ENCODE measurements around the gene C19orf12. TPM values are rescaled to one million over a fixed set of nuclear protein-coding genes. Genes with fewer than 3 reads are reported as not detected.

The C19orf12 gene
- polyA plus RNA-seq, 1 donor = 26.5 TPM

Other genes starting within 250 kb of the C19orf12 start
- 8.3 TPM for gene VSTM2B, start 189.3 kb downstream of the C19orf12 start, polyA plus RNA-seq
- 60.7 TPM for gene POP4, start 109.0 kb downstream of the C19orf12 start, polyA plus RNA-seq
- 2.5 TPM for gene PLEKHF1, start 49.8 kb downstream of the C19orf12 start, polyA plus RNA-seq
- gene CCNE1, start 96.7 kb upstream of the C19orf12 start, polyA plus RNA-seq = 6.4 TPM
- gene URI1, start 227.0 kb upstream of the C19orf12 start, polyA plus RNA-seq = 62.6 TPM

Data from large intestine (tissue), 1 donor.